Thoracic aorta (tissue), 2 donors: ENCODE results near the gene WDR82. TPM values are rescaled to one million over a fixed set of nuclear protein-coding genes. Genes with fewer than 3 reads are reported as not detected.

Experiments
- ATAC-seq: fragments of 150-250 bp; one replicate; pipeline ENCODE4 v1.8.0; 2017; ENCODE audit warnings: low read depth; ENCODE audit not compliant: insufficient number of reproducible peaks, low FRiP score
- DNase-seq: peaks from one replicate; pipeline ENCODE4 v3.0.0-alpha.2; 2020; ENCODE audit warnings: low spot score
- H3K27ac ChIP-seq, 2 donors: fragments of 200-600 bp; sonication (generic); 1 replicate in 1 of 2; 2 replicates in 1 of 2; pipeline ENCODE4 v1.5.1; 2016; ENCODE audit warnings: mild to moderate bottlenecking in 2 of 2, moderate library complexity in 2 of 2
- H3K27me3 ChIP-seq: fragments of 200-600 bp; sonication (generic); replicated peaks from 2 replicates; pipeline ENCODE4 v1.6.0; 2016; ENCODE audit warnings: mild to moderate bottlenecking; ENCODE audit not compliant: insufficient read depth
- H3K36me3 ChIP-seq: fragments of 200-600 bp; sonication (generic); one replicate; pipeline ENCODE4 v1.5.1; 2016
- H3K4me1 ChIP-seq, 2 donors: fragments of 200-600 bp; sonication (generic); 1 replicate in 1 of 2; 2 replicates in 1 of 2; pipeline versions ENCODE4 v1.5.1 to v1.6.0; 2016; ENCODE audit warnings: low read depth in 2 of 2, mild to moderate bottlenecking in 1 of 2; ENCODE audit not compliant: control insufficient read depth in 1 of 2
- H3K4me3 ChIP-seq: fragments of 200-600 bp; sonication (generic); 2 replicates; pipeline ENCODE4 v1.5.1; 2016; ENCODE audit warnings: mild to moderate bottlenecking
- H3K9me3 ChIP-seq: fragments of 200-600 bp; sonication (generic); 2 replicates; pipeline ENCODE4 v1.5.1; 2016
- CTCF ChIP-seq: fragments of 200-600 bp; sonication (generic); IDR thresholded peaks from one replicate; pipeline ENCODE4 v1.5.1; 2019; ENCODE audit warnings: antibody characterized with exemption
- total RNA-seq, 2 donors: library from RNA; depleted of rRNA; stranded (reverse); fragments of >200 nt; gene quantifications; one replicate each; pipeline versions ENCODE4 v1.1.0 to v1.2.3, GENCODE V29; 2016

The WDR82 gene
- total RNA-seq, 2 donors from 2014 or later = 44.5 to 66.2 TPM

- ATAC-seq = no peak
- Histone ChIP-seq H3K4me3 (no peak overlapping the region), H3K36me3 (peaks cover 40% of the 10 kb centered on the region), H3K27me3 (no peaks in the 10 kb centered on the region), H3K9me3 (no peaks in the 10 kb centered on the region), H3K27ac (no peak overlapping the region), H3K4me1 (peaks cover 23 to 34% of the 10 kb centered on the region in 2 donors)
- no peak for DNase-seq
- TF ChIP-seq CTCF = no peak
Measured at GRCh38 chr3:52233968-52234367, 44.5 kb downstream of the WDR82 start.

- Histone ChIP-seq H3K27ac (no peak overlapping the region), H3K9me3 (no peaks in the 10 kb centered on the region), H3K27me3 (no peaks in the 10 kb centered on the region), H3K36me3 (peaks cover 40% of the 10 kb centered on the region), H3K4me3 (no peak overlapping the region), H3K4me1 (peaks cover 21 to 31% of the 10 kb centered on the region in 2 donors)
- no peak for ATAC-seq
- TF ChIP-seq CTCF = no peak
- no peak for DNase-seq
Measured at GRCh38 chr3:52233108-52233591, 45.3 kb downstream of the WDR82 start.

- no peak overlapping the region for H3K27ac ChIP-seq
- H3K4me3 ChIP-seq = no peak overlapping the region
- no peaks in the 10 kb centered on the region for H3K27me3 ChIP-seq
- peaks cover 15 to 25% of the 10 kb centered on the region in 2 donors for H3K4me1 ChIP-seq
- no peaks in the 10 kb centered on the region for H3K9me3 ChIP-seq
- DNase-seq (no peak), ATAC-seq (no peak)
- peaks cover 40% of the 10 kb centered on the region for H3K36me3 ChIP-seq
- no peak for TF ChIP-seq CTCF
Measured at GRCh38 chr3:52232279-52233107, 46.0 kb downstream of the WDR82 start.

- no peak for DNase-seq
- peaks cover 40% of the 10 kb centered on the region for H3K36me3 ChIP-seq
- peak; percentile 75 for TF ChIP-seq CTCF
- H3K4me1 ChIP-seq = peaks cover 7 to 17% of the 10 kb centered on the region in 2 donors
- H3K4me3 ChIP-seq = no peak overlapping the region
- no peaks in the 10 kb centered on the region for H3K9me3 ChIP-seq
- H3K27ac ChIP-seq = no peak overlapping the region
- ATAC-seq = no peak
- H3K27me3 ChIP-seq = no peaks in the 10 kb centered on the region
Measured at GRCh38 chr3:52231502-52232278, 46.8 kb downstream of the WDR82 start.

- Histone ChIP-seq H3K9me3 (no peaks in the 10 kb centered on the region), H3K36me3 (peaks cover 40% of the 10 kb centered on the region), H3K27me3 (no peaks in the 10 kb centered on the region), H3K4me1 (peaks cover 4 to 10% of the 10 kb centered on the region in 2 donors), H3K4me3 (no peak overlapping the region), H3K27ac (no peak overlapping the region)
- ATAC-seq (no peak), DNase-seq (no peak)
- no peak for TF ChIP-seq CTCF
Measured at GRCh38 chr3:52230889-52231499, 47.5 kb downstream of the WDR82 start.
